CD8-positive, alpha-beta memory T cell (primary cell): ENCODE data around the gene SNX10. TPM values are rescaled to one million over a fixed set of nuclear protein-coding genes. Genes with fewer than 3 reads are reported as not detected.
"Not testable (repeated sequence)": the region's sequence is repeated elsewhere in the genome, so short reads cannot be mapped to it uniquely, and the experiment has no call there.

Source experiments
- CTCF ChIA-PET: fragments of 350-600 bp; sonication (Branson Sonifier 250); formaldehyde crosslinking; loops from one replicate; lab custom pipeline; 2021; ENCODE audit warnings: antibody characterized with exemption; lab: Charles Lee
- POLR2A ChIA-PET: fragments of 350-600 bp; sonication (Branson Sonifier 250); formaldehyde crosslinking; loops from one replicate; lab custom pipeline; 2021; ENCODE audit warnings: antibody characterized with exemption; lab: Charles Lee
- DNase-seq, 5 donors: peaks; one replicate each; pipeline versions ENCODE4 v3.0.0 to v3.0.0-alpha.2; 2020 to 2022; ENCODE audit warnings: mixed read lengths in 1 of 5
- H3K27ac ChIP-seq: one replicate; pipeline ENCODE4 v1.7.0; 2013; ENCODE audit warnings: low read depth, mild to moderate bottlenecking, low read length, moderate library complexity
- H3K27me3 ChIP-seq: 2 replicates; pipeline ENCODE4 v1.7.0; 2013; ENCODE audit warnings: low read length, mild to moderate bottlenecking; ENCODE audit not compliant: insufficient read depth, poor library complexity, severe bottlenecking
- H3K36me3 ChIP-seq: 2 replicates; pipeline ENCODE4 v1.7.0; 2013; ENCODE audit warnings: mild to moderate bottlenecking, low read length, moderate library complexity; ENCODE audit not compliant: insufficient read depth
- H3K4me1 ChIP-seq: 2 replicates; pipeline ENCODE4 v1.7.0; 2013; ENCODE audit warnings: mild to moderate bottlenecking, low read length, moderate library complexity; ENCODE audit not compliant: insufficient read depth
- H3K4me3 ChIP-seq: 2 replicates; pipeline ENCODE4 v1.7.0; 2013; ENCODE audit warnings: mild to moderate bottlenecking, low read length
- H3K9me3 ChIP-seq: 2 replicates; pipeline ENCODE4 v1.7.0; 2013; ENCODE audit warnings: mild to moderate bottlenecking, low read length
- H3K27ac Mint-ChIP-seq, 8 donors: one replicate each; pipeline ENCODE4 v1.8.0; 2020 to 2021; ENCODE audit warnings: mixed read lengths in 8 of 8, mild to moderate bottlenecking in 6 of 8, inconsistent platforms in 3 of 8, moderate library complexity in 3 of 8
- H3K27me3 Mint-ChIP-seq, 2 donors: one replicate each; pipeline ENCODE4 v1.8.0; 2020 to 2021; ENCODE audit warnings: mixed read lengths in 2 of 2, mild to moderate bottlenecking in 1 of 2, moderate library complexity in 1 of 2
- H3K36me3 Mint-ChIP-seq, 3 donors: one replicate each; pipeline ENCODE4 v1.8.0; 2020 to 2021; ENCODE audit warnings: mixed read lengths in 3 of 3, inconsistent platforms in 1 of 3, mild to moderate bottlenecking in 1 of 3
- H3K4me1 Mint-ChIP-seq, 3 donors: one replicate each; pipeline ENCODE4 v1.8.0; 2020 to 2021; ENCODE audit warnings: mixed read lengths in 3 of 3, inconsistent platforms in 1 of 3, mild to moderate bottlenecking in 1 of 3
- H3K4me3 Mint-ChIP-seq, 7 donors: one replicate each; pipeline ENCODE4 v1.8.0; 2020 to 2021; ENCODE audit warnings: mixed read lengths in 7 of 7, mild to moderate bottlenecking in 6 of 7, moderate library complexity in 4 of 7, inconsistent platforms in 2 of 7
- H3K9me3 Mint-ChIP-seq, 5 donors: one replicate each; pipeline ENCODE4 v1.8.0; 2020 to 2022; ENCODE audit warnings: mixed read lengths in 5 of 5, mild to moderate bottlenecking in 3 of 5, moderate library complexity in 2 of 5, inconsistent platforms in 1 of 5
- polyA plus RNA-seq: library from polyadenylated mRNA; unstranded; fragments of 300-500 nt; fragmentation: Illumina TruSeq; gene quantifications from one replicate; pipeline ENCODE4 v1.2.3, GENCODE V29; 2021
- total RNA-seq, 2 experiments: library from RNA; stranded (reverse); gene quantifications; one replicate each; pipeline ENCODE4 v1.2.3, GENCODE V29; 2021

Gene SNX10
- total and polyA plus RNA-seq, 3 experiments from 2014 or later, result 30.9 to 45.0 (median 40.5) TPM

- H3K9me3 Mint-ChIP-seq, H3K9me3 ChIP-seq, H3K27ac ChIP-seq, H3K4me3 Mint-ChIP-seq, H3K4me3 ChIP-seq, H3K36me3 Mint-ChIP-seq, DNase-seq, POLR2A ChIA-PET, H3K27me3 Mint-ChIP-seq, H3K27me3 ChIP-seq, H3K27ac Mint-ChIP-seq, H3K36me3 ChIP-seq: not testable (repeated sequence)
- H3K4me1 Mint-ChIP-seq, result peaks cover 16 to 18% (median 17%) of the 10 kb centered on the region in 3 donors
- peaks cover 15% of the 10 kb centered on the region for H3K4me1 ChIP-seq
- CTCF ChIA-PET, result interaction anchor here (0.8 to 1.3 kb wide), 3 partner anchors 77 to 395 kb away, joined by 3 read pairs; no protein-coding TSS in a partner anchor
Observed at GRCh38 chr7:26288126-26288525, 3.5 kb upstream of the SNX10 start.

DNA sequence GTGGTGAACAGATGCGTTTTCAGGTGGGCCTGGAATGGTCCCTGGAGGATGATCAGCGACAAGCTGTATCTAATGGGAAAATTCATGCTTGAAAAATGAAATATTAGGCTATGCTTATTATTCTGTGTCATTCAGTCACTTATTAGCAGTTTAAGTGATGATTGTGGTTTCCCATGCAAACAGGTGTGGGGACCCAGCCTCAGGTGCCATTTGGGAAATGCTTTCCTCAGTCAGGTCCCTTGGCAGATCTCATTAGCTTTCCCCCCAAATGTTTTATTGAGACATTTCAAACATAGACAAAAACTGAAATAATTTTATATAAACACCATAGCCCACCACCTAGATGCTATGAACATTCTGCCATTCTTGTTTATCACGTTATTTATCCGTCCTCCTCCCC lies 411 bp upstream of the SNX10 start:
- H3K27me3 Mint-ChIP-seq, result no peaks in the 10 kb centered on the region
- peak overlapping the region; percentile 86 to 94 (median 88) for H3K4me3 Mint-ChIP-seq
- H3K9me3 Mint-ChIP-seq, result peaks cover 0 to 1% (median 0%) of the 10 kb centered on the region in 5 donors
- Histone ChIP-seq H3K36me3 (no peaks in the 10 kb centered on the region), H3K27me3 (no peaks in the 10 kb centered on the region), H3K9me3 (no peaks in the 10 kb centered on the region), H3K4me3 (peak overlapping the region; percentile 43), H3K27ac (peak overlapping the region; percentile 39), H3K4me1 (peaks cover 41% of the 10 kb centered on the region)
- H3K4me1 Mint-ChIP-seq, result peaks cover 39 to 48% (median 46%) of the 10 kb centered on the region in 3 donors
- ChIA-PET POLR2A (interaction anchor here (0.6 to 1.5 kb wide), 2 partner anchors 27 to 91 kb away, joined by 4 to 7 read pairs; partner anchors contain the start of genes CBX3 and HNRNPA2B1), CTCF (interaction anchor here (0.9 to 2.1 kb wide), 10 partner anchors 9 to 397 kb away, joined by 3 to 8 read pairs (median 4); no protein-coding TSS in a partner anchor)
- no peak for DNase-seq
- H3K36me3 Mint-ChIP-seq, result peaks cover 0 to 2% (median 2%) of the 10 kb centered on the region in 3 donors
- peak overlapping the region; percentile 60 to 90 (median 88) for H3K27ac Mint-ChIP-seq

- no peaks in the 10 kb centered on the region for H3K27me3 Mint-ChIP-seq
- POLR2A ChIA-PET, result no interaction called here
- no peaks in the 10 kb centered on the region for H3K36me3 ChIP-seq
- CTCF ChIA-PET, result interaction anchor here (0.9 to 1.3 kb wide), 3 partner anchors 72 to 214 kb away, joined by 3 to 4 read pairs (median 4); no protein-coding TSS in a partner anchor
- H3K27ac ChIP-seq, result no peak overlapping the region
- peak overlapping the region; percentile 89 to 97 (median 95) for H3K27ac Mint-ChIP-seq
- H3K9me3 ChIP-seq, result no peaks in the 10 kb centered on the region
- H3K4me1 ChIP-seq, result peaks cover 41% of the 10 kb centered on the region
- DNase-seq, result no peak
- H3K27me3 ChIP-seq, result no peaks in the 10 kb centered on the region
- peaks cover 0 to 2% (median 2%) of the 10 kb centered on the region in 3 donors for H3K36me3 Mint-ChIP-seq
- peak overlapping the region; percentile 82 to 95 (median 87) for H3K4me3 Mint-ChIP-seq
- H3K4me1 Mint-ChIP-seq, result peaks cover 41 to 48% (median 46%) of the 10 kb centered on the region in 3 donors
- H3K9me3 Mint-ChIP-seq, result peaks cover 0 to 1% (median 0%) of the 10 kb centered on the region in 5 donors
- H3K4me3 ChIP-seq, result peak overlapping the region; percentile 89
Observed at GRCh38 chr7:26292768-26293560, 1.3 kb downstream of the SNX10 start.

DNA sequence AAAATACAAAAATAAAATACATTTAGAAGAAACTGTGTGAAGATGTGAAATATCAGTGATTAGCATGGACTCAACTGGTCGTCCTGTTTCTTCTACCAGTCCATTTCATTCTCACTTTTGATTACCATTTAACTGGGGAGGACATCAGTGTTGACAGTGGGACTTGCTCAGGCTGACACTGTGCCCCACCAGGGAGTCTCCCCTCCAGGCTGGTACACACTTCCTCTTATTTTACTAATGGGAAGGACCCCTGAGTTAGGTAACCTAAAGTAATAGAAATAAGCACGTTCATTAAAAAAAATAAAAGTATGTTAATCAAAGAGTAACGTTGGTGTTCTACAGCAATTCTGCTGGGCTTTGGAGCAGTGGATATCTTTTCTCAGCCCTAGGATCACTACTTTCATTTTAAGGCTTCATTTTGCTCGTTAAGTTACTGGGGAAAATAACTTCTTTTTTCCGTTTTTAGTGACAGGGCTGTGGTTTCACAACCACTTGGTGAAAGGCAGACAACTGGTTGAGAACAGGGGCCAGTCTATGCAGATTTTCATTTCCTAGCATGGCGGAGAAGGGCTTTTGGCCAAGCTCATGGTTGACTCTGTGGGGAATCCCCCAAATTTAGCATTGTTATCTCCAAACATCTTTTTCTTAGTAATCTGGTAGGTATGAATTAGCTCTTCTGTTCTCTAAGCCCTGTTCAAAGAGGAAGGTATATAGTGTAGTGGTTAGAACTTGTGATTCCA lies 2.1 kb downstream of the SNX10 start:
- POLR2A ChIA-PET, result interaction anchor here (0.6 to 1.4 kb wide), 3 partner anchors 16 to 97 kb away, joined by 3 to 5 read pairs (median 3); partner anchors contain the start of gene HNRNPA2B1
- no peaks in the 10 kb centered on the region for H3K9me3 ChIP-seq
- H3K27me3 Mint-ChIP-seq, result no peaks in the 10 kb centered on the region

GRCh38 chr7:26295015-26295414 lies 3.4 kb downstream of the SNX10 start:
- H3K36me3 Mint-ChIP-seq, result peaks cover 0 to 5% (median 4%) of the 10 kb centered on the region in 3 donors
- Histone ChIP-seq H3K4me1 (peaks cover 41% of the 10 kb centered on the region), H3K9me3 (no peaks in the 10 kb centered on the region), H3K27ac (no peak overlapping the region), H3K4me3 (no peak overlapping the region), H3K36me3 (no peaks in the 10 kb centered on the region), H3K27me3 (no peaks in the 10 kb centered on the region)
- no peak for DNase-seq
- peaks cover 0 to 1% (median 0%) of the 10 kb centered on the region in 5 donors for H3K9me3 Mint-ChIP-seq
- H3K27me3 Mint-ChIP-seq, result no peaks in the 10 kb centered on the region
- H3K4me1 Mint-ChIP-seq, result peaks cover 41 to 56% (median 56%) of the 10 kb centered on the region in 3 donors
- peak overlapping the region in 7 of 8 donors; percentile 89 to 97 (median 95) for H3K27ac Mint-ChIP-seq
- ChIA-PET POLR2A (interaction anchor here (1.1 to 1.4 kb wide), 2 partner anchors 17 to 95 kb away, joined by 3 to 5 read pairs; partner anchors contain the start of gene HNRNPA2B1), CTCF (interaction anchor here (1.5 to 1.6 kb wide), 2 partner anchors 70 to 98 kb away, joined by 4 read pairs; no protein-coding TSS in a partner anchor)
- peak overlapping the region in 2 of 7 donors; percentile 43 to 86 for H3K4me3 Mint-ChIP-seq

More for the DNA sequence above, 2.1 kb downstream of the SNX10 start:
- no peaks in the 10 kb centered on the region for H3K27me3 ChIP-seq
- peak; percentile 25 to 79 (median 56) for DNase-seq
- Mint-ChIP-seq H3K4me3 (peak overlapping the region; percentile 82 to 95 (median 87)), H3K9me3 (peaks cover 0 to 1% (median 0%) of the 10 kb centered on the region in 5 donors), H3K27ac (peak overlapping the region; percentile 89 to 97 (median 95)), H3K36me3 (peaks cover 0 to 2% (median 2%) of the 10 kb centered on the region in 3 donors), H3K4me1 (peaks cover 41 to 54% (median 52%) of the 10 kb centered on the region in 3 donors)
- H3K4me1 ChIP-seq, result peaks cover 41% of the 10 kb centered on the region
- peak overlapping the region; percentile 29 for H3K27ac ChIP-seq
- CTCF ChIA-PET, result interaction anchor here (0.9 to 1.3 kb wide), 5 partner anchors 30 to 215 kb away, joined by 3 to 4 read pairs (median 3); no protein-coding TSS in a partner anchor
- no peaks in the 10 kb centered on the region for H3K36me3 ChIP-seq
- H3K4me3 ChIP-seq, result peak overlapping the region; percentile 52

DNA sequence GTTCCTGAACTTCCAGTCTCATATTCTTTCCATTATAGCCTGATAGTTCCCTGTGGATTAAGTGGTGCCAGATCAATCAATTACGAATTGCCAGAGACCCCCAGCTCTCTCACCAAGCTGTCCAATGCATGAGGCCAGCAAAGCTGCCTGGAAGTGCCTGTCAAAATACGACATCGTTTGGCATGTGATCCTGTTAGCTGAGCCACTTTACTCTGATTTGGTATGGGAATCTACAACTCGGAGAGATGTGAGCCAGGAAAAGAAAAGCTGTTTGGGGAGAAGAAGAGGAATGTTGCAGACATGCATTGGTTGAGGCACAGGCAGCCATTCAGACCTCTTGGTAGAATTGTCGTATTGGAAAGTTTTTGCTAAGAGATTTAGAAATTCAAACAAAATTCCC lies 3.9 kb downstream of the SNX10 start:
- Mint-ChIP-seq H3K4me3 (peak overlapping the region in 1 of 7 donors; percentile 5), H3K36me3 (peaks cover 0 to 6% (median 4%) of the 10 kb centered on the region in 3 donors), H3K27ac (peak overlapping the region in 1 of 8 donors; percentile 65), H3K27me3 (no peaks in the 10 kb centered on the region), H3K4me1 (peaks cover 39 to 56% (median 56%) of the 10 kb centered on the region in 3 donors), H3K9me3 (peaks cover 0 to 1% (median 0%) of the 10 kb centered on the region in 5 donors)
- H3K27ac ChIP-seq, result no peak overlapping the region
- no peak overlapping the region for H3K4me3 ChIP-seq
- H3K4me1 ChIP-seq, result peaks cover 41% of the 10 kb centered on the region
- ChIA-PET POLR2A (no interaction called here), CTCF (interaction anchor here (1.5 to 1.6 kb wide), 2 partner anchors 70 to 98 kb away, joined by 4 read pairs; no protein-coding TSS in a partner anchor)
- no peaks in the 10 kb centered on the region for H3K27me3 ChIP-seq
- no peaks in the 10 kb centered on the region for H3K36me3 ChIP-seq
- H3K9me3 ChIP-seq, result no peaks in the 10 kb centered on the region
- DNase-seq, result no peak

DNA sequence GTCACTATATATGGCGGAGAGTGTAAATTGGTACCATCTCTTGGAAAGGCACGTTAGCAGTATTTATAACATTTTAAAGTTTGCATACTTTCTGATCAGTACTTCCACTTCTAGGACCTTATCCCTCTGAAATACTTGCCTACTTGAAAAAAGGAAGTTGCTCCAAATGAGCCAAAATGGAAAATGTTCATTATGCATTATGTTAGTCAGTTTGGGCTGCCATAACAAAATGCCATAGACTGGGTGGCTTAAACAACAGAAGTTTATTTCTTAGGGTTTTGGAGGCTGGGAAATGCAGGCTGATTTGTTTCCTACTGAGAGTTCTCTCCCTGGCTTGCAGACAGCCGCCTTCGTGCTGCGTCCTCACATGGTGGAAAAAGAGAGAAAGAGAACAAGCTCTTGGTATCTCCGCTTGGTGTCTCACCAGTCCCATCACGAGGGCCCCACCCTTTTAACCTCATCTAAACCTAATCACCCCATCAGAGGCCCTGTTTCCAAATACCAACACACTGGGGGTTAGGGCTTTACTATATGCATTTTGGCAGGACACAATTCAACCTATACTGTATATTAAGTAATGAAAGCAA lies 6.9 kb downstream of the SNX10 start:
- H3K4me3 Mint-ChIP-seq, result no peak overlapping the region
- H3K4me1 ChIP-seq, result peaks cover 22% of the 10 kb centered on the region

More for the DNA sequence above, 6.9 kb downstream of the SNX10 start:
- H3K27ac ChIP-seq, result no peak overlapping the region
- no peak for DNase-seq
- ChIA-PET POLR2A (no interaction called here), CTCF (no interaction called here)
- H3K27me3 Mint-ChIP-seq, result no peaks in the 10 kb centered on the region
- no peaks in the 10 kb centered on the region for H3K9me3 Mint-ChIP-seq
- peaks cover 28 to 53% (median 43%) of the 10 kb centered on the region in 3 donors for H3K4me1 Mint-ChIP-seq
- no peaks in the 10 kb centered on the region for H3K36me3 ChIP-seq
- H3K27ac Mint-ChIP-seq, result no peak overlapping the region
- H3K4me3 ChIP-seq, result no peak overlapping the region
- H3K36me3 Mint-ChIP-seq, result peaks cover 0 to 29% (median 13%) of the 10 kb centered on the region in 3 donors
- no peaks in the 10 kb centered on the region for H3K9me3 ChIP-seq
- H3K27me3 ChIP-seq, result no peaks in the 10 kb centered on the region
